GM21447 (cell line): Measurements from ENCODE around the gene AGBL4.

Experiments used
- ATAC-seq: cut with Tn5 transposase; IDR thresholded peaks from one replicate; pipeline ENCODE4 v1.9.1; 2021; ENCODE audit not compliant: unreplicated experiment

AGBL4 gene

GRCh38 chr1:48784301-48784700 is 1239.5 kb downstream of the AGBL4 start:
- ATAC-seq: no peak

GRCh38 chr1:48777219-48777895 is 1246.4 kb downstream of the AGBL4 start:
- no peak for ATAC-seq

DNA sequence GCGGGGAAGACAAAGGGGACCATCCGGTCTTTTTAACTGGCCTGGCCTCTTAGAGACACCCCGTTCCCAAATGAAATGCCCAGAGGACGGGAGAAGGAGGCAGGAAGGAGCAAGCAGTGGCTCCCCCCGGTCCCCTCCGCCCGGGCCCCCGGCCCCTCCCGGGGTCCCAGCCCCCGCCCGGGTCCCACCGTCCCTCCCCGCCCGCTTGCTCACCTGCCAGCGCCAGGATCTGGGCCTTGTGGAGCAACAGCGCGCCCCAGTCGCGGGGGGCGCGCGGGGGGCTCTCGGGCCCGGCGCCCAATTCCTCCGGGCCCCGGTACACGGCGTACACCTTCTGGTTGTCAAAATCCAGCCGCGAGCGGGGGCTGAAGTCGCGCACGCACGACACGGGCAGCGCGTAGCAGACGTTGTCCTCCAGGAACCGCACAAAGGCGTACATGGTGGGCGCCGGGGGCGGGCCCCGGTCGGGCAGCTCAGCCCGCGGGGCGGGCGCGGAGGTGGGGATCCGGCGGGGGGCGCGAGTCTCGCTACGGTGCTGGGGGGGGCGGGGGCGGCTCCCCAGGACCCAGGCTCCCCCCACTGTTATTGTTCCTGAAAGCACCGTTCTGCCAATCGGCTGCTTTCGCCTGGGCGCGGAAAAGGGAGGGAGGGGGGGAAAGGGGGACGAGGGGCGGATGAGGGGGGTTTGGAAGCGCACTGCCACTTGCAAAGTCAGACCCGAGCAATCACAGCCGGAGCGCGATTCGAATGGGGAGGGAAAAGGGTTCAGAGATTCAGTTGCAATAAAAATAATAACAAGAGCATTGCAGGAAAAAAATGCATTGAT is 1247.1 kb downstream of the AGBL4 start, which contains the start of gene BEND5:
TSS of gene BEND5 (minus strand) at position 499 of the 826 bp plus-strand sequence. CDS start at position 439, 60 bp downstream.
- no peak for ATAC-seq

- ATAC-seq: no peak
Observed at GRCh38 chr1:48775831-48776392, 1247.8 kb downstream of the AGBL4 start.

GRCh38 chr1:48773133-48773532 is 1250.6 kb downstream of the AGBL4 start:
- no peak for ATAC-seq

DNA sequence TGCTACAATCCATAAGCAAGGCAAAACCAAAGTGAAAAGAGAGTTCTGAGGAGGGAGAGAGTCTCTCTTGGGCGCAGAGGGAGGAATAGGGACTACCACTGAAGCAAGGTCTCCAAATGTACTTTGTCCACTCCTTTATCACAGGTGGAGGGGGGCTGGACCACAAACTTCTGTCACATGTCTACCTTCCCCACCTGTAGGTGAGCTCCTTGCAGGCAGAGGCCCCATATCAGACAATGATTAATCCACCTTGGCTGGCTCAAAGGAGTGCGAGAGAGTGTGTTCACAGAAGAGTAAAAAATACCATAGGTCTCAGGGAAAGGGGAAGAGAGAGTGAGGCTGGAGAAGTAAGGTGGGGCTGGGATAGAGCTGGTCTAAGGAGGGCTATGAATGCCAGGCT is 1251.5 kb downstream of the AGBL4 start:
- ATAC-seq: no peak

DNA sequence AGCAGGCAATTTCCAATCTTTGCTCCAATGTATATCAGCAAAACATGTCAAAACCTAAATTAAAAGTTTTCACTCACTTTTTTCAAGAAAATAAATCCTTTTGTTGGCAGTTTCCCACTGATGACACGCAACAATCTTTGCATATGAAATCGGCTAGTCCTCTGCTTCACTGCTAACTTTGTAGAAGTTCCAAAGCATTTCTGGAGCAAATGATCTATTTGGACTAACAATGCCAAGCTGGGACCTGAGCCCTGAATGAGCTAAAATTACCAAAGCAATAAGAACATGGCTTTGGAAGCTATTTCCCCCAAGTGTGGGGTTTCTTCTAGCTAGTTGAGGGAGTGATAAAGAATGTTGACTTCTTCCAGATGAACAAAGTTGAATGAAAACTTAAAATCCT is 1252.2 kb downstream of the AGBL4 start:
- no peak for ATAC-seq

GRCh38 chr1:48767975-48768510 is 1255.7 kb downstream of the AGBL4 start:
- no peak for ATAC-seq

GRCh38 chr1:48765335-48765734 is 1258.4 kb downstream of the AGBL4 start:
- no peak for ATAC-seq

DNA sequence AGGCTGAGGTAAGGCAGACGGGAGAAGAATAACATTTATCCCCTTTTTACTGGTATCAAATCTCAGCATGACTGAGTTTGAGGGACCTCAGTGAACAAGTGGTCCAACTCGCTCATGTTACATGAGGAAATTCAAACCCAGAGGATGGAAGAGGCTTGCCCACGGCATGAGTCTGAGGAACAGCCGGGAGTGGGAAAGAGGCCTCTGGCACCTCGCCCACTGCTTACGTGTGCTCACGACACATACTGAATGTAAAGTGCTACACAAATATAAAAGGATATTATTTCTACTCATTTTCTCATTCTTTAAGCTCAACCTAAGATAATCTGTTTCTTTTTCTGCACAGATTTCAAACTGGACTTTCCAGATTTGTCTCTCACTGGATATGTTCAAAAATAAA is 1261.8 kb downstream of the AGBL4 start:
- no peak for ATAC-seq

DNA sequence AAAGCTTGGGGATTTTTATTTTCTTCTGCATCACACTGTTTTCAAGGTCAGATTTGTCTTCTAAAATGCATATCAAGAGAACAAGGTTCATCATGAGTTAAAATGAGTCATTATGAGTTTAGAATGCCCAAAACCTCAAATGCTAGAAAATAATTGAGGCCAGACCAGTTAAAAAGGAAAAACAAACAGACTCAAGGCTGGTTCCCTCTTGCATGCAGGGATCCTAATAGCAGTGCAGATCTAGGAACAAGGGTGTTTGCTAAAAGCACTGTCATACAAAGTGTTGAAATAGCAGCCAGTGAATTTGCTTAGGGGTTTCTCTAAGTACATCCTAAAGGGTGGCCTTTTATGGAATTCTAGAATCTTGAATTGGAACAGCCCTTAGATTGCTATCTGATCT is 1262.3 kb downstream of the AGBL4 start:
- ATAC-seq: no peak

- ATAC-seq: no peak
Observed at GRCh38 chr1:48760857-48761256, 1262.9 kb downstream of the AGBL4 start.

- ATAC-seq: no peak
Observed at GRCh38 chr1:48758976-48759375, 1264.8 kb downstream of the AGBL4 start.

DNA sequence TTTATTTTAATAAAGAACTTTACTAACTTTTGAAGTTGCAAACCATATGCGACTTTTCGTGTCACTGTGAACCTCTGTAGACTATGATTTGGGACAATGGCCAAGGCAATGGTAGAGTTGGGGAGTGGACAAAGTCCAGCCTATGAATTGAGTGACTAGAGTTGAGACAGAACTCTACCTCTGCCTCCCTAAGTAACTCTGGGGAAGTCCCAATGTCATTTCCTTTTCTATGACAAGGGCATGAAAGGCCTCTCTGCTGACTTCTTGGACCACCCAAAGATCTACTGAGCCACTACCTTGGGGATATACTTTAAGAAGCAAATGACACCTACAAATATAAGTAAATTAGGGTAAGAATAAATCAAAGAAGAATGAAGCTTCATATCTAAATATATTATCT is 1266.4 kb downstream of the AGBL4 start:
- no peak for ATAC-seq

GRCh38 chr1:48756683-48757316 is 1267.0 kb downstream of the AGBL4 start:
- no peak for ATAC-seq

GRCh38 chr1:48753293-48753692 is 1270.5 kb downstream of the AGBL4 start:
- ATAC-seq: no peak

GRCh38 chr1:48750109-48750508 is 1273.6 kb downstream of the AGBL4 start:
- ATAC-seq: peak; percentile 96

GRCh38 chr1:48749068-48749467 is 1274.7 kb downstream of the AGBL4 start:
- no peak for ATAC-seq

- no peak for ATAC-seq
Observed at GRCh38 chr1:48746906-48747305, 1276.8 kb downstream of the AGBL4 start.

- no peak for ATAC-seq
Observed at GRCh38 chr1:48744032-48744431, 1279.7 kb downstream of the AGBL4 start.

GRCh38 chr1:48743480-48743879 is 1280.3 kb downstream of the AGBL4 start:
- no peak for ATAC-seq
